Kasumi-1 (cell line): ENCODE data around the gene STOML2.

Experiments used
- DNase-seq, 2 experiments: peaks; one replicate each; lab custom pipeline; 2025; lab: John Stamatoyannopoulos, UW

The STOML2 gene

DNA sequence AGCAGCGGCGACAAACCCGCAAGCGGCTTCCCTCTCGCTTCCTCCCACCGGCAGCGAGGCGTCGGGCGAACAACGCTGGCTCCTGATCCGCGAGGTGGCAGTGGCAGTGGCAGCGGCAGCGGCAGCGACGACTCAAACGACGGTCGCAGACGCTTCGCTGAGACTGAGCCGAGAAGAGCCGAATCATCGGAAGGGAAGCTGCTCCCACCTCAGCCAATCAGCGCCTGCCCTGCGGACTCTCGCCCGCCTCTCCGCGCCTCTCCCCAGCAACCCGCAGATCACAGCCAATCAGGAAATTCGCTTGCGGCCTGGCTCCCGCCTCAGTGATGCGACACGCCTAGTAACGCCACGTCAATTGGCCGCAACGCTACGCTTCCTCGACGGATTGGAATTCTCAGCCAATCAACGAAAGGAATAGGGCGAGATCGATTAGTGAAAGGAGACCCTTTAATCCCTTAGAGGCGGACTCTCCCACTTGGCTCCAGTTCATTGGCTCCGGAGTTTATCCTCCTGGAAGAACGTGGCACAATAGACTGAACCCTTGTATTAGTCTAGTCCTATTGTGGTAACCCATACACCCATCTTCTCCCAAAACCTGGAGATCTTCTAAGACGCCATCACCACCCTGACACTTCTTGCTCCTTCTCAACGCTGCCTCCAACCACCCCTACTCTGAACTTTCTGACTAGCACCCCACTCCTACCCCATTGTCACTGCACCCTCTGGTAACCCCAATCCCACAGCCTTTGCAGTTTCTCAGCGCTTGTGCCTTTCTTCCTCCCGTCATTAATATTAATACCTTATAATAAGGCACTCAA is 30.3 kb downstream of the STOML2 start, which contains the start of gene VCP:
Gene VCP (minus strand): TSS at position 165 of the 818 bp plus-strand sequence. CDS start 272 bp downstream, outside the sequence.
- peak; percentile 99 for DNase-seq

DNA sequence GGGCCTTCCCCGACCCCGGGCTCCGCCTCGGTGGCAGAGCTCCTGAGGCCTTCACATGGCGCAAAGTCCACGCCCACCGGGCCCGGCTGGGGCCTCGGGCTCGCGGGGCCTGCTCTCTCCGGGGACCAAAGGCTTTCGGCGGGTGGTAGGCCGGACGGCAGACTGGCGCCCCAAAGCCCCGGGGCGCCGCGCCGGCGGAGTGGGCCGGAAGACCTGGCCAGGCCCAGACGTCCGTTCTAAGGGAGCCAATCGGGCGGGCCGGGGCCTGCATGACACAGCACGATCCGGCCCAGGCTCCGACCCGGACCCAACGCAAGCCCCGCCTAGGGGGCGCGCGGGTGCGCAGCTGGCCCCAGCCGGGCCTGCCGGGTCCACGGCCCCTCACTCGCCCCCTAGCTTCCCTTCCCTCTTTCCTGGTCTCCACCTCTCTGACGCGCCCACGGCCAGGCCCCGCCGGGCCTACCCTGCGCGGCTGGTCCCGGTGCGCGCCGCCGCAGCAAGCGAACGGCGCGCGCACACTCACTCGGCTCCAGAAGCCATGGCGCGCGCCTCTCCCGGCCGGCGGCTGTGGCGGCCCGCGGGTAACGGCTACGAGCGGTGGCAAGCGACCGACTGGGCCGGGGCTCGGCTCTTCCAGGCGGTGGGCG is 31.0 kb downstream of the STOML2 start:
- peak; percentile 61 to 63 for DNase-seq

DNA sequence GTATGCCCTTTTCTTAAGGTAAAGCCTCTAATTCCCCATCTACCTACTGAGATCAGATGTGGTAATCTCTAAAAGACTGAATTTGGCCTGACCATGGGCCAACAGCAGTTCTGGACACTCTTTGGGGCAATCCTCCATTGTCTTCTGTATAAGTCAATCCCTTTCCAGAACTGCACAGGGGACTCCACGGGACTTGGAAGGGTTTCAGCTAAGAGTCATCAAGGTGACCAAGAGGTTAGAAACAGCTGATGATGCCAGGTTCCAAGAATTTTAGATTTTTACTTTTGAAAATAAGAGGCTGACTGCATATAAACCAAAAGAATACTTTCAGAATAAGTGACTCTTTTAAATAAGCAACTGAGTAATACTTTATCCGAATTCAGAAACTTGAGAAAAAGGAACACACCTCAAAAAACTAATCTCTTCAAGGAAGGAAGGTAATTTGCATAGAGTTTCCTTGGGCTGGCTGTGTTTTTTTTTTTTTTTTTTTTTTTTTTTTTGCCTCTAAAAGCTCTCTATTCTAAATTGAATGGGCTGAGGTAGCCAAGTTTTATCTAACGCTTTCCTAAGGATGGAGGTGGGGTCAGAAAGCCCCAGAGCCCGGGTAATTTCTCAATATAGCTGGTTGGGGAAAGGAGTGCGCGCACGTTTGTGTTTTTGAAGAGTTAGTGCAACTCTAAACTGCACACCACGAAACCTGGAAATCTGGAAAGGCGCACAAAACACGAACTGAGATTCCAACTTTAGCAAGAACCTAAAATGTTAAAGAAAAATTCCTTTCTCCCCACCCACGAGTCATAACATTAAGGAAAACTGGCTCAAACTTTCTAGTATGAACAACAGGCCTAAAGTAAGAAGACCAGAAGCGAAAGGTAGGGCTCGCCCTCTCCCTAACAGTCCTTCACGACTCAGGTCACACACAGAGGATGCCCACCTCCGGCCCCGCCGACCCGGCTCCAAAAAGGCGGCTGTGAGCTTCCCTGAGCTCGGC is 31.8 kb downstream of the STOML2 start:
- no peak for DNase-seq

DNA sequence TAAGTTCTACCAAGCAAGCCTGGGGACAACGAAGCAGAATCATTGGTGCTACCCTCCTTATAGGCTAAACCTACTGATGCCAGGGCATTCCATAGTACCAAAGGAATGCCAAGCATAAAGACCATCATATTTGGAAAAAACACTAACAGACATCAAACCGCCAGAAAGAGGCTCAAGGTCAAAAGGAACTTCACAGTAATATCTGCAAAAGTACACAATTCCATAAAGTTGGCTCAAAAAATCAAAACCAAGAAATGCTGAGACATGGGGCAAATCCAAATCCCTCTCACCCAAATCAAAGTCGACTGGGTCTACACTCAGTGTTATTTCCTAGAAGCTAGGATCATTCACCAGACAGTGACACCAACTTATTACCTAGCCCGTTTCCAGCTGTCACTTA is 33.9 kb downstream of the STOML2 start:
- no peak for DNase-seq

DNA sequence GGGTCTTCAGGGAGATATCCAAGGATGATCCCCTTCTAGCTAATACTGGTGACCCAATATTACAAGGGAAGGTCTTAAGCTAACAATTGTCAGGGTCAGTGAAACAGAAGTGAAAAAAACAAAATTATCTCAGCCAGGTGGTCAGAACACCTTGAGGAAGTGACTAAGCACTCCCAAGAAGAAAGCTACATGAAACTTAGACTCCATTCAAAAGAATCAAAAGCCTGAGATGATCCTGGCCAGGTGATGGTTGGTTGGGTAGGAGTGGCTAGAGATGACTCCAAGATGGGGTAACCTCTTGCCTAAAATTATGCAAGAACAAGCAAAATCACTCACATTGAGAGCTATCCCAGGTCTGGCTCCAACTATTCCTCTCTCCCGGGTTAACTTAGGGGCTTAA is 35.9 kb downstream of the STOML2 start:
- no peak for DNase-seq

DNA sequence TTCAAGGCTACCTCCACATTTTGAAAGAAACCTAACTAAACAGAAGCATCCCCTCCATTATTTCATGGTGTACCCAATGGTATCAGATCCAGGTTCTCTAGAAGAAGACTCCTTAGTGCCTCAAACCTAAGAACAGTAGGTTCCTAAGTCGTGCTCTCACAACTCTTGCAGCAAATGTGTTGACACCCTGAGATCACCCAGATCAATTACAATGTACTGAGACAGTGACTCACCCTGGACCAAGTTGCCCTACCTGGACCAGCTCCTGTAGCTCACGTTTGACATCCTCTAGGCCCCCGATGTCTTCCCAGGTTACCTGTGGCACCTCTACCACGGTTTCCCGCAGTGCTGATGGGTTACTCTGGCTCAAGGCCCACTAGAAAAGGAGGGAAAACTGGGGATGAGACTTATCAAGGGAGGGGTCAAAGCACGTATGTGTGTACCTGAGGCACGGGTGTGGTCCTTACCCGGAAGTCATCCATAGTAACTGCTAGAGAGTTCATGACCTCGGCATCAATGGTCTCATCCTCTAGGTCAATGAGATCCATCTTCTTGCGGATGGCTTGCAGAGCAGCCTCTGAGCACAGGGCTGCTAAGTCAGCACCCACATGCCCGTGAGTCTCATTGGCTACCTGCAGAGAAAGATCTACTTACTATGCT is 42.3 kb downstream of the STOML2 start:
- no peak for DNase-seq

DNA sequence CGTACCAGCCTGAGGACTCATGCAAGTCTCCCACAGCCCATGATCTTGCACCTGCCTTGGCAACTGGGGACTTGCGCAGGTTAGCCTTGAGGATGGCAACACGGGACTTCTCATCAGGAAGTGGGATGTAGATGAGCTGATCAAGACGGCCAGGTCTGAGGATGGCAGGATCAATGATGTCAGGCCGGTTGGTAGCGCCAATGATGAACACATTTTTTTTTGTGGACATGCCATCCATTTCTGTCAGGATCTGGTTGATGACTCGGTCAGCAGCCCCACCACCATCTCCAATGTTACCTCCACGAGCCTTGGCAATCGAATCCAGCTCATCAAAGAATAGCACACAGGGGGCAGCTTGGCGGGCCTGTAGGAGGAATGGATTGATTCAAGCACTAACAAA is 43.5 kb downstream of the STOML2 start:
- no peak for DNase-seq

DNA sequence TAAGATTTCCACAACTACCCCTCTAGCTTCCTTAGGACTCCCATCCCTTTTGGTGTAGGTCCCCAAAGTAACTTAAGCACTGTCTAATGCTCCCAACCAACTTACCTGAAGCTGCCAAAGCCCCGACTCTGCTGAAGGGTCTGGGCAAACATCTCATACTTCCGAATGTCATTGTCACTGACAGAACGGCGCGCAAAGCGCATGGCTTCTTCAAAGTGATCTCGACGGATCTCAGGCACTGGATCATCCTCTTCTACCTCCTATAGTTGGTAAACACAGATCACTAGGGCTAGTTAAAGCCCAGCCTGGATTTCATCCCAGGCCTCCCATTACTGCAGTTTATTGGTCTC is 45.7 kb downstream of the STOML2 start:
- no peak for DNase-seq

DNA sequence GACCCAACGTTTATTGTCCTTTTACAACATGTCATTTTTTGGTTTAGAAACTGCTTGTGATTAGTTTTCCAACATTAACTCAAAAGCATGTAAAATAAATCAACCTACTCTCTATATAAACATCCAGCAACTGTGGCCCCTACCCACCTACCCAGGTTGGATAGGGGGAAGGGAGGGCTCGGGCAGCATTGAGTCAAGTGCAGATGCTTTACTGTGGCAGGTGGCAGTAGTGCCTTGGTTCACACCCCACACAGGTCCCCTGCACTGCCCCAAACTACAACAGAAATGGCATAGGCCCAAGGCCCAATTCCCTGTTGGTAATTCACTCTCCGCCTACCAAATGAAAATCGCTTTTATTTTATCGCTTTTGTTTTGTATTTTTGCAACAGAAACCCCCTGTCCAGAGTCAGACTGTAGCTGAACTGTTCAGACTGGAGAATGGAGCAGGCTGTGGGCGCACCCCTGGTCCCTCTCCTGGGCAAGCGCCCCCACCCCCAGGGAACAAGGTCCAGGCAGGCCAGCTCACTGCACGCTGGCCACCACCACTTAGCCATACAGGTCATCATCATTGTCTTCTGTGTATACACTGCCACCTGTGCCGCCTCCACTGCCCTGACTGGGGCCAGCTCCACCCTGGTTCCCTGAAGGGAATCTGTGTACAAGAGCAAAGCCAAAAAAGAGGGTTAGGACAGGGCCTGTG is 46.2 kb downstream of the STOML2 start:
- DNase-seq: no peak

DNA sequence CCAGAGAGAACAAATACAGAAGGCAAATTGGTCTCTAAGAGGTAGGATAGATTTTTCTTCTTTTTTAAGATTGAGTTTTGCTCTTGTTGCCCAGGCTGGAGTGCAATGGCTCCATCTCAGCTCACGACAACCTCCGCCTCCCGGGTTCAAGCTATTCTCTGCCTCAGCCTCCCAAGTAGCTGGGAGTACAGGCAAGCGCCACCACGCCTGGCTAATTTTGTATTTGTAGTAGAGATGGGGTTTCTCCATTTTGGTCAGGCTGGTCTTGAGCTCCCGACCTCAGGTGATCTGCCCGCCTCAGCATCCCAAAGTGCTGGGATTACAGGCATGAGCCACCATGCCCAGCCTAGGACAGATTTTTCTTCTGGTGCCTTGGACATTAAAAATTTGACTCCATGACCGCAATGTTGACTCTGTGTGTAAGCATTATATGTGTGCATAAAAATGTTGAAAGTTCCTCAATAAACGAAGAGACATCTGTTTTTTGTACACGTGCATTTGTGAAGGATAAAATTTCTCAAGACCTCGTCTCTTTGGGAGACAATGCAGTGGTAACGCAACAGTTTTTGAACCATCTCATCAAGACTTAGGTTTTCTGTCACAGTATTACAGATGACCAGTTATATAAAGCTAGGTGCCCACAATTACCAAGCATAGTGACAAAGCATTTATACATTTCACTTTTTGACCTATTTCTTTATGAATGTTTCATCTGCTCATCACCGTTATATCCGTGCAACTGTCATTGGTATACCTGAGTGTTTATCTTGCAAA is 47.9 kb downstream of the STOML2 start:
- no peak for DNase-seq

DNA sequence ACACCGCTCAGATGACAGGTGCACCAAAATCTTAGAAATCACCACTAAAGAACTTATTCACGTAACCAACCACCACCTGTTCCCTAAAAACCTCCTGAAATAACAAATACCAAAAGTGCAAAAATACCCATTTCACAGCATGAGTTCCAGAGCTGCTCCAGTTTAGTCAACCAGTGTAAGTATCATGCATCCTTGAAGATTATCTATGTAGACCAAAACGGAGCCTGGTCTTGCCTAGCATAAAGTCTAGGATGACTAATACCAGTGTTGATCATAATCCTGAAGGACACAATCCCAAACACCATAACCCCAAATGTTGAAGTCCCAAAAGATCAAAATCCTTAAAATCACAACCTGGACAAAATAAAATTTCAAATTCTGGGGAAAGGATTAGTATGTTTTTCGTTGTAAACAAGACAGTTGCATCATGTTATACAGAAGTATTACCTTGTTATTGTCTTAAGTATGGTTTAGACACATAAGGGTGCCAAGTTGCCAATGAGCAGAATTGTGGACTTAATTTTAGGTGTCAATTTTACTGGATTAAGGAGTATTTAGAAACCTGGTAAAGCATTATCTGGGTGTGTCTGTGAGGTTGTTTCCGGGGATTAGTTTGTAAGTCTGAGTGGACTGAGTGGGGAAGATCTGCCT is 48.6 kb downstream of the STOML2 start:
- no peak for DNase-seq

DNA sequence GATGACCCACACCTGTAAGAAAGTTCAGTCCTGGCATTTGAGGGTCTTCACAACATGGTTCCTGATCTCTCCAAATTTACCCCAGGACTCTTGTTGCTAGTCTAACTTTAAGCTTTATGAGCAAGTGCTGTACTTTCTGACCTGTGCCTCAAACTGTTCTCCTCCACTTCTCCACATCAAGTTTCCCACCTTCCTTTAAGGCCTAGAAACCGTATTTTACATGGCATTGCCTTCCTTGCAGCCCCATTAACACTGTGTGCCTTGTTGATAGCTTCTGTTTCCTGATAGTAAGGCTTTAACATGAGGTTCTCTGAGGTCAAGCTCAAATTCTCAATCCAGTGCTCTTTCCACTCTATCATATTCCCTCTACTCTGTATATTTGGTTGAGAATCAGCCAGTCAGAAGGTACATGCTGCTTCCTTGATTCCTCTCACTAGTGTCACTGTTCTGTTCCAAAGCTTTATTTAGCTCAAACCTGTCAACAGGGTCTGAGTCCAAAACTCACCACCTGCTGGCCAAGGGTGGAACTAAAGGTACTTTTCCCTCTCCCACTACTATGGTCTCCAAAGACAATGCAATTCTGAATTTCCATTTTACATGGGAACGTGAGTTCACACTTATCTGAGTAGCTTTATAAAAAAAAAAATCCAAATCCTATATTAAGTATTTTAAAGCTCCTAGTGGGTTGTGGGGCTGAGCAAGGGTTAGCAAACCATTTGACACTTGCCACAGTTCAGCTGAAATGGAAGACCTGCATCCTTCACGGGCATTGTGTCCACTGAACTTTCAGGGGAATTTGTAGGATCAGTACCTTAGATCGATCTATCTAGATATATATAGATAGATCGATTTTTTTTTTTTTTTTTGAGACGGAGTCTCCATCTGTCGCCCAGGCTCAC is 51.6 kb downstream of the STOML2 start:
- peak; percentile 62 to 75 for DNase-seq
